Measurements from ENCODE around the gene THAP3.

THAP3 gene

GRCh38 chr1:6674771-6675170, 50.1 kb downstream of the THAP3 start:
- no peak overlapping the region for H3K27ac ChIP-seq
- no peak overlapping the region for H2AFZ ChIP-seq
- no peaks in the 10 kb centered on the region for H3K79me2 ChIP-seq
- no peaks in the 10 kb centered on the region for H3K36me3 ChIP-seq (ENCODE audit: control insufficient read depth, insufficient read depth, low read length)
- no peaks in the 10 kb centered on the region for H3K4me1 ChIP-seq
- no peak for TF ChIP-seq CTCF (IDR thresholded peaks at IDR 0.05)
- H3K9ac ChIP-seq = no peak overlapping the region
- H3K4me2 ChIP-seq (ENCODE audit: low read length) = no peak overlapping the region
- H3K9me3 ChIP-seq (ENCODE audit: control insufficient read depth, low read length) = no peaks in the 10 kb centered on the region
- H3K27me3 ChIP-seq (ENCODE audit: control insufficient read depth, insufficient read depth, low read length) = no peaks in the 10 kb centered on the region
- H3K4me3 ChIP-seq (ENCODE audit: low read depth, low read length) = no peak overlapping the region

GRCh38 chr1:6675941-6676340, 51.3 kb downstream of the THAP3 start:
- H3K79me2 ChIP-seq = no peaks in the 10 kb centered on the region
- no peak for TF ChIP-seq CTCF (IDR thresholded peaks at IDR 0.05)
- H2AFZ ChIP-seq = no peak overlapping the region
- no peaks in the 10 kb centered on the region for H3K36me3 ChIP-seq (ENCODE audit: control insufficient read depth, insufficient read depth, low read length)
- H3K9me3 ChIP-seq (ENCODE audit: control insufficient read depth, low read length) = no peaks in the 10 kb centered on the region
- no peak overlapping the region for H3K4me3 ChIP-seq (ENCODE audit: low read depth, low read length)
- no peak overlapping the region for H3K27ac ChIP-seq
- no peak overlapping the region for H3K9ac ChIP-seq
- no peaks in the 10 kb centered on the region for H3K27me3 ChIP-seq (ENCODE audit: control insufficient read depth, insufficient read depth, low read length)
- no peaks in the 10 kb centered on the region for H3K4me1 ChIP-seq
- H3K4me2 ChIP-seq (ENCODE audit: low read length) = no peak overlapping the region
